ENCODE measurements around the gene UCMA.

The UCMA gene

GRCh38 chr10:13184730-13185514, 49.3 kb downstream of the UCMA start:
- TF ChIP-seq, protein P1, sequence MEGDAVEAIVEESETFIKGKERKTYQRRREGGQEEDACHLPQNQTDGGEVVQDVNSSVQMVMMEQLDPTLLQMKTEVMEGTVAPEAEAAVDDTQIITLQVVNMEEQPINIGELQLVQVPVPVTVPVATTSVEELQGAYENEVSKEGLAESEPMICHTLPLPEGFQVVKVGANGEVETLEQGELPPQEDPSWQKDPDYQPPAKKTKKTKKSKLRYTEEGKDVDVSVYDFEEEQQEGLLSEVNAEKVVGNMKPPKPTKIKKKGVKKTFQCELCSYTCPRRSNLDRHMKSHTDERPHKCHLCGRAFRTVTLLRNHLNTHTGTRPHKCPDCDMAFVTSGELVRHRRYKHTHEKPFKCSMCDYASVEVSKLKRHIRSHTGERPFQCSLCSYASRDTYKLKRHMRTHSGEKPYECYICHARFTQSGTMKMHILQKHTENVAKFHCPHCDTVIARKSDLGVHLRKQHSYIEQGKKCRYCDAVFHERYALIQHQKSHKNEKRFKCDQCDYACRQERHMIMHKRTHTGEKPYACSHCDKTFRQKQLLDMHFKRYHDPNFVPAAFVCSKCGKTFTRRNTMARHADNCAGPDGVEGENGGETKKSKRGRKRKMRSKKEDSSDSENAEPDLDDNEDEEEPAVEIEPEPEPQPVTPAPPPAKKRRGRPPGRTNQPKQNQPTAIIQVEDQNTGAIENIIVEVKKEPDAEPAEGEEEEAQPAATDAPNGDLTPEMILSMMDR (conservative IDR thresholded peaks at IDR 0.05) = no peak
- TF ChIP-seq ZFX (IDR thresholded peaks at IDR 0.05) = no peak
- H3K27ac ChIP-seq = peak overlapping the region; percentile 51

DNA sequence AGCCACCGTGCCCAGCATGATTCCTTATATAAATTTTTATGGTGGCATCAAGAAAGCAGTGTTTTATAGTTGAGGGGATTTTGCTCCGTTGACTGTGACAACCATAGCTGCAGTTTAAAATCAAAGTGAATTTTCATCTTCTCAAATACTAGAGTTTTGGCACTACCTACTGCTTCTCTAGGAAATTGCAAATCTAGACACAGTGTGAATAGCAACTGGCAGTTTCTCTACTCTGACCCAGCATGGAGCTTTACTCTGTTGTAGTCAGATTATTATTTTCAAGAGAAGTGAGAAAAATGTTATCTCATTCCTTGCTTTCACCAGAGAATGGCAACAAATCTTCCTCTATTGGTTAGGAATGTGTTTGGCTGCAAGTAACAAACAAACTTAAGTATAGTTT, 49.9 kb downstream of the UCMA start:
- no peak overlapping the region for H3K27ac ChIP-seq
- TF ChIP-seq, protein P1 (conservative IDR thresholded peaks at IDR 0.05) = no peak
- no peak for TF ChIP-seq ZFX (IDR thresholded peaks at IDR 0.05)

DNA sequence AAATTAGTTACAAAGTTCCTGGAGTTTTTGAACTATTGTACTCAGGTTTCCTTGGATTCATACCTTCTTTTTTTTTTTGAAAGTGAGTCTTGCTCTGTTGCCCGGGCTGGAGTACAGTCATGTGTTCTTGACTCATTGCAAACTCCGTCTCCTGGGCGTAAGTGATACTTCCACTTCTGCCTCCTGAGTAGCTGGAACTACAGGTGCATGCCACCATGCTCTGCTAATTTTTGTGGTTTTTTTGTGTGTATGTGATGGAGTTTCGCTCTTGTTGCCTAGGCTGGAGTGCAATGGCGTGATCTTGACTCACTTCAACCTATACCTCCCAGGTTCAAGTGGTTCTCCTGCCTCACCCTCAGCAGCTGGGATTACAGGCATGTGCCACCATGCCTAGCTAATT, 50.5 kb downstream of the UCMA start:
- no peak for TF ChIP-seq ZFX (IDR thresholded peaks at IDR 0.05)
- TF ChIP-seq, protein P1 (conservative IDR thresholded peaks at IDR 0.05) = no peak
- no peak overlapping the region for H3K27ac ChIP-seq

GRCh38 chr10:13182424-13182823, 51.8 kb downstream of the UCMA start:
- TF ChIP-seq, protein P1 (conservative IDR thresholded peaks at IDR 0.05) = no peak
- no peak for TF ChIP-seq ZFX (IDR thresholded peaks at IDR 0.05)
- H3K27ac ChIP-seq = no peak overlapping the region

- TF ChIP-seq, protein P1 (conservative IDR thresholded peaks at IDR 0.05) = no peak
- TF ChIP-seq ZFX (IDR thresholded peaks at IDR 0.05) = no peak
- H3K27ac ChIP-seq = no peak overlapping the region
Observed at GRCh38 chr10:13180788-13181187, 53.4 kb downstream of the UCMA start.

- no peak overlapping the region for H3K27ac ChIP-seq
Observed at GRCh38 chr10:13173616-13174015, 60.6 kb downstream of the UCMA start.

More at GRCh38 chr10:13173616-13174015, 60.6 kb downstream of the UCMA start:
- TF ChIP-seq ZFX (IDR thresholded peaks at IDR 0.05) = no peak
- TF ChIP-seq, protein P1 (conservative IDR thresholded peaks at IDR 0.05) = no peak
